Progenitor cell of endocrine pancreas (in vitro differentiated cells): Measurements from ENCODE around the gene ANXA5. TPM values are rescaled to one million over a fixed set of nuclear protein-coding genes. Genes with fewer than 3 reads are reported as not detected.

Experiments used
- DNase-seq: peaks from one replicate; pipeline ENCODE4 v3.0.0; 2021; ENCODE audit warnings: low spot score; ENCODE audit not compliant: unreplicated experiment
- H3K27ac Mint-ChIP-seq: 2 replicates; pipeline ENCODE4 v1.8.0; 2021; ENCODE audit warnings: mild to moderate bottlenecking, moderate library complexity, mixed read lengths
- H3K27me3 Mint-ChIP-seq: 2 replicates; pipeline ENCODE4 v1.8.0; 2021; ENCODE audit warnings: mixed read lengths
- H3K36me3 Mint-ChIP-seq: 2 replicates; pipeline ENCODE4 v1.8.0; 2022; ENCODE audit warnings: mixed read lengths; ENCODE audit not compliant: insufficient read depth
- H3K4me1 Mint-ChIP-seq: 2 replicates; pipeline ENCODE4 v1.8.0; 2021; ENCODE audit warnings: low read depth, mixed read lengths
- H3K4me3 Mint-ChIP-seq: 2 replicates; pipeline ENCODE4 v1.8.0; 2021; ENCODE audit warnings: low read depth, mild to moderate bottlenecking, moderate library complexity, mixed read lengths
- H3K9me3 Mint-ChIP-seq: 2 replicates; pipeline ENCODE4 v1.8.0; 2021; ENCODE audit warnings: low read depth, mixed read lengths
- total RNA-seq: library from RNA; stranded (reverse); gene quantifications from 2 replicates; pipeline ENCODE4 v1.2.1, GENCODE V29; 2021
- TF ChIP-seq, protein P1 (sequence below): fragments of 200-600 bp; sonication (generic); IDR thresholded peaks from one replicate; pipeline ENCODE4 v1.5.0; 2021; ENCODE audit warnings: antibody characterized with exemption, mild to moderate bottlenecking; ENCODE audit not compliant: unreplicated experiment

Gene ANXA5
- total RNA-seq, 1 donor from 2014 or later: 203 TPM

DNA sequence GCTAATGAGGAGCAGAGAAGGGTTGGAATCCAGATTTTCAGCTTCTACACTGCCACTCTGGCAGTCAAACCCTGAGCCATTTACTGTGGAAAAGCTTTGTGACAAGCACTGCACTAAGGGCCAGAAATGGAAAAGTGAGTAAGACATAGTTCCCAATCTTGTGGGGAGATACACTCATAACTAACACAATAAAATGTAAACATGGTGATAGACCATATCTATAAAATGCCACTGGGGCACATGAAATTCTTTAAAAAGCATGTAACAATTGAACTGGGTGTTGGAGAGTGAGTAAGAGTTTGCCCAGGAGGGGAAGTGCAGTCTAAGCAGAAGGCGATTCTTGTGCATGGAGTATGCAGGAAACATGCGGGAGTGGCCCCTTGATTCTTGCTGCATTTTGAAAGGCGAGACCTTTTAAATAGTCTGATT, 32.0 kb upstream of the ANXA5 start:
- Mint-ChIP-seq H3K36me3 (no peaks in the 10 kb centered on the region), H3K4me3 (no peak overlapping the region), H3K27me3 (peaks cover 5% of the 10 kb centered on the region), H3K27ac (no peak overlapping the region), H3K4me1 (peaks cover 8% of the 10 kb centered on the region), H3K9me3 (peaks cover 2% of the 10 kb centered on the region)
- no peak for DNase-seq
- TF ChIP-seq, protein P1, sequence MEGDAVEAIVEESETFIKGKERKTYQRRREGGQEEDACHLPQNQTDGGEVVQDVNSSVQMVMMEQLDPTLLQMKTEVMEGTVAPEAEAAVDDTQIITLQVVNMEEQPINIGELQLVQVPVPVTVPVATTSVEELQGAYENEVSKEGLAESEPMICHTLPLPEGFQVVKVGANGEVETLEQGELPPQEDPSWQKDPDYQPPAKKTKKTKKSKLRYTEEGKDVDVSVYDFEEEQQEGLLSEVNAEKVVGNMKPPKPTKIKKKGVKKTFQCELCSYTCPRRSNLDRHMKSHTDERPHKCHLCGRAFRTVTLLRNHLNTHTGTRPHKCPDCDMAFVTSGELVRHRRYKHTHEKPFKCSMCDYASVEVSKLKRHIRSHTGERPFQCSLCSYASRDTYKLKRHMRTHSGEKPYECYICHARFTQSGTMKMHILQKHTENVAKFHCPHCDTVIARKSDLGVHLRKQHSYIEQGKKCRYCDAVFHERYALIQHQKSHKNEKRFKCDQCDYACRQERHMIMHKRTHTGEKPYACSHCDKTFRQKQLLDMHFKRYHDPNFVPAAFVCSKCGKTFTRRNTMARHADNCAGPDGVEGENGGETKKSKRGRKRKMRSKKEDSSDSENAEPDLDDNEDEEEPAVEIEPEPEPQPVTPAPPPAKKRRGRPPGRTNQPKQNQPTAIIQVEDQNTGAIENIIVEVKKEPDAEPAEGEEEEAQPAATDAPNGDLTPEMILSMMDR: no peak

- H3K27ac Mint-ChIP-seq: no peak overlapping the region
- peaks cover 8% of the 10 kb centered on the region for H3K4me1 Mint-ChIP-seq
- H3K9me3 Mint-ChIP-seq: peaks cover 2% of the 10 kb centered on the region
- TF ChIP-seq, protein P1: no peak
- peaks cover 5% of the 10 kb centered on the region for H3K27me3 Mint-ChIP-seq
- H3K4me3 Mint-ChIP-seq: no peak overlapping the region
- DNase-seq: no peak
- no peaks in the 10 kb centered on the region for H3K36me3 Mint-ChIP-seq
Observed at GRCh38 chr4:121728066-121728465, 31.3 kb upstream of the ANXA5 start.

DNA sequence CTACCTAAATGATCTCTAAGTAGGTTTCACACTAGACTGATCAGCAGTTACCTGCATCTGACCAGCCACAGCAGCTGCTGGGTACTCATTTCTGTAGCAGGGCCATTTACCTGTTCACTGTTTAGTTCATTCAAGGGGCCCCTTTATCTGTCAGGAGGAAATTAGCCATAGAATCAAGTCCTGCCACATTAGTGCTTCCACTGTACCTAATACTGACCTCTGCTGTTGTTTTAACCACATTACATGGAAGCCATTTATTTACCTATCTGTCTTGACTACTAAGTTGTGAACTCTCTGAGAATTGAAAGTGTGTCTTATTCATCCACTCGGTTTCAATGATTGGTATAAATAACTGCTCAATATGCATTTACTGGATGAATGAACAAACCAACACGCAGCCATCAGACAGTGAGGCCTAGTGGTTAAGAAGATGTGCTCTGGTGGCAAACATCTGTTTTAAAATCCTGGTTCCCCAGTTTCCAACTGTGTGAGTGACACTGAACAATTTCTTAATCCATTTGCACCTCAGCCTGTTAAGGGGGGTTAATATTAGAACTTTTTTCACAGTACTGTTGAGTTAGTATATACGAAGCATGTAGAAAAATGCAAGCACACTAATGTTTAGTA, 30.0 kb upstream of the ANXA5 start:
- Mint-ChIP-seq H3K27ac (no peak overlapping the region), H3K9me3 (peaks cover 2% of the 10 kb centered on the region), H3K36me3 (no peaks in the 10 kb centered on the region), H3K4me3 (no peak overlapping the region), H3K4me1 (peaks cover 7% of the 10 kb centered on the region), H3K27me3 (peaks cover 5% of the 10 kb centered on the region)
- no peak for DNase-seq
- TF ChIP-seq, protein P1: peak; percentile 68

- Mint-ChIP-seq H3K4me3 (no peak overlapping the region), H3K36me3 (no peaks in the 10 kb centered on the region), H3K4me1 (peaks cover 10% of the 10 kb centered on the region), H3K9me3 (no peaks in the 10 kb centered on the region), H3K27me3 (peaks cover 5% of the 10 kb centered on the region), H3K27ac (no peak overlapping the region)
- no peak for DNase-seq
- TF ChIP-seq, protein P1: no peak
Observed at GRCh38 chr4:121724671-121725070, 27.9 kb upstream of the ANXA5 start.

DNA sequence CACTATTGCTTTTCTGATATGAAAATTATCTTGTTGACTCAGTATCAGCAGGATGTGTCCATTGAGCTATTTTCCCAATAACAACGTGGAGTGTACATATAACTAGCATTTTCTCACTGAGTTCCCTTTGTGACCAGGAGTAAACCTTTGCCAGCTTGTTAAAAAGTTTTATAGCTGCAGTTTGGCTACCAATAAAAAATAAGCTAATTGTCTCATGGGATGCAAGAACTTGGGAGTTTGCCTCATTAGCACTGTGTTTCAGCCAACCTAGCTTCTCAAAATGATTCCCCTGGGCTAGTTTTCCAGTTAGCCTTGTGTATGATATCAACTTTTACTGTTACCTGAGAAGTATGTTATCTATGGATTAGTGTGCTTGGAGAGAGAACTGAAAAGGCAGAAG, 24.9 kb upstream of the ANXA5 start:
- TF ChIP-seq, protein P1: no peak
- peaks cover 10% of the 10 kb centered on the region for H3K4me1 Mint-ChIP-seq
- no peaks in the 10 kb centered on the region for H3K9me3 Mint-ChIP-seq
- no peak for DNase-seq
- H3K4me3 Mint-ChIP-seq: no peak overlapping the region
- H3K27me3 Mint-ChIP-seq: peaks cover 5% of the 10 kb centered on the region
- no peak overlapping the region for H3K27ac Mint-ChIP-seq
- no peaks in the 10 kb centered on the region for H3K36me3 Mint-ChIP-seq
